Measurements from ENCODE around the gene MUTYH. TPM values are rescaled to one million over a fixed set of nuclear protein-coding genes. Genes with fewer than 3 reads are reported as not detected.
"Not testable (repeated sequence)": the region's sequence is repeated elsewhere in the genome, so short reads cannot be mapped to it uniquely, and the experiment has no call there.

MUTYH gene
- total and polyA plus RNA-seq, 11 donors: 4.4 to 11.9 (median 7.0) TPM

- H3K4me1 ChIP-seq; ATAC-seq; H3K27me3 ChIP-seq; H3K9me3 ChIP-seq; H3K36me3 ChIP-seq; H3K27ac ChIP-seq; DNase-seq; H3K4me3 ChIP-seq; intact Hi-C loops (cut with DNase I): not testable (repeated sequence)
- WGBS, 4 donors: 67 to 79% (median 73%) methylated on average over 3 to 9 of the region's 9 CpGs
These were observed 55.4 kb downstream of the MUTYH start for GRCh38 chr1:45284858-45285257.

GRCh38 chr1:45282351-45282750 is 57.9 kb downstream of the MUTYH start:
- Histone ChIP-seq H3K27ac (no peak overlapping the region), H3K9me3 (peaks cover 0 to 10% (median 0%) of the 10 kb centered on the region in 12 donors), H3K36me3 (no peaks in the 10 kb centered on the region), H3K27me3 (no peaks in the 10 kb centered on the region), H3K4me1 (peaks cover 0 to 6% (median 0%) of the 10 kb centered on the region in 12 donors), H3K4me3 (no peak overlapping the region)
- no peak for TF ChIP-seq CTCF (IDR thresholded peaks at IDR 0.05)
- no peak for TF ChIP-seq POLR2A (IDR thresholded peaks at IDR 0.05)
- ATAC-seq (no peak), DNase-seq (no peak)
- intact Hi-C loops (cut with DNase I): no loop called here
- WGBS, 4 donors: 49 to 62% (median 52%) methylated on average over 3 of the region's 3 CpGs

Other genes starting within 250 kb of the MUTYH start
- gene ZSWIM5, start 133.8 kb downstream of the MUTYH start, total RNA-seq: 1 to 10 TPM in 4 of 9 donors, under 1 TPM in 5; 0.39 to 1.7 (median 0.99) TPM
- gene ZSWIM5, start 133.8 kb downstream of the MUTYH start, polyA plus RNA-seq: under 1 TPM; 0.19 to 0.30 TPM
- under 1 TPM in 5 of 9 donors, not detected in 4; 0.15 to 0.43 (median 0.32) TPM for gene HPDL, start 13.5 kb downstream of the MUTYH start, total RNA-seq
- under 1 TPM; 0.15 to 0.46 TPM for gene HPDL, start 13.5 kb downstream of the MUTYH start, polyA plus RNA-seq
- gene TOE1, start 270 bp downstream of the MUTYH start, total RNA-seq: 1 to 10 TPM; 2.7 to 7.9 (median 3.7) TPM
- gene TOE1, start 270 bp downstream of the MUTYH start, polyA plus RNA-seq: 1 to 10 TPM; 2.2 to 5.4 TPM
- 1 to 10 TPM in 8 of 9 donors, under 1 TPM in 1; 0.74 to 4.7 (median 1.5) TPM for gene TESK2, start 150.7 kb upstream of the MUTYH start, total RNA-seq
- gene TESK2, start 150.7 kb upstream of the MUTYH start, polyA plus RNA-seq: 1 to 10 TPM in 1 of 2 donors, under 1 TPM in 1; 0.50 to 2.1 TPM
- 1 to 10 TPM in 3 of 9 donors, under 1 TPM in 5, not detected in 1; 0.16 to 2.2 (median 0.73) TPM for gene CCDC163, start 159.6 kb upstream of the MUTYH start, total RNA-seq
- gene CCDC163, start 159.6 kb upstream of the MUTYH start, polyA plus RNA-seq: 1 to 10 TPM in 1 of 2 donors, under 1 TPM in 1; 0.34 to 1.8 TPM
- gene MMACHC, start 159.9 kb upstream of the MUTYH start, total RNA-seq: 10 to 100 TPM in 7 of 9 donors, 1 to 10 TPM in 2; 8.0 to 23.4 (median 13.8) TPM
- gene MMACHC, start 159.9 kb upstream of the MUTYH start, polyA plus RNA-seq: 10 to 100 TPM in 1 of 2 donors, 1 to 10 TPM in 1; 6.8 to 10.2 TPM
- gene PRDX1, start 181.4 kb upstream of the MUTYH start, total RNA-seq: 100 to 1,000 TPM; 249 to 501 (median 313) TPM
- 100 to 1,000 TPM; 440 to 671 TPM for gene PRDX1, start 181.4 kb upstream of the MUTYH start, polyA plus RNA-seq
- 100 to 1,000 TPM in 1 of 9 donors, 10 to 100 TPM in 8; 28.0 to 148 (median 42.6) TPM for gene AKR1A1, start 210.4 kb upstream of the MUTYH start, total RNA-seq
- 10 to 100 TPM; 45.8 to 77.7 TPM for gene AKR1A1, start 210.4 kb upstream of the MUTYH start, polyA plus RNA-seq
- gene NASP, start 243.6 kb upstream of the MUTYH start, total RNA-seq: 10 to 100 TPM; 24.5 to 53.4 (median 31.4) TPM
- gene NASP, start 243.6 kb upstream of the MUTYH start, polyA plus RNA-seq: 10 to 100 TPM; 70.6 to 86.6 TPM